PFSK-1 (cell line): Measurements from ENCODE around the gene GMPPB.

ENCODE experiments used
- POLR2AphosphoS5 ChIP-seq: IDR thresholded peaks from 2 replicates; pipeline ENCODE4 v1.6.1; 2012; ENCODE audit warnings: low read depth, mild to moderate bottlenecking, control low read depth, low read length, moderate library complexity
- SIN3A ChIP-seq: IDR thresholded peaks from 2 replicates; pipeline ENCODE4 v1.6.1; 2012; ENCODE audit warnings: mild to moderate bottlenecking, low read length, moderate library complexity, borderline replicate concordance; ENCODE audit not compliant: insufficient read depth

GRCh38 chr3:49717211-49717958, 6.4 kb downstream of the GMPPB start:
- TF ChIP-seq POLR2AphosphoS5: no peak; the same call in 1 of the 2 replicates
- TF ChIP-seq SIN3A: no peak
